Brain microvascular endothelial cell (primary cell): ENCODE results near the gene MTM1.

Experiments used
- DNase-seq: peaks from one replicate; pipeline ENCODE4 v3.0.0-alpha.2; 2020
- H3K27ac ChIP-seq: fragments of 250-450 bp; sonication (Bioruptor Pico); 2 replicates; pipeline ENCODE4 v1.5.1; 2020; ENCODE audit warnings: mild to moderate bottlenecking, moderate library complexity
- H3K27me3 ChIP-seq: fragments of 250-450 bp; sonication (Bioruptor Pico); replicated peaks from 2 replicates; pipeline ENCODE4 v1.5.1; 2020; ENCODE audit warnings: mild to moderate bottlenecking
- H3K36me3 ChIP-seq: fragments of 250-450 bp; sonication (Bioruptor Pico); replicated peaks from 2 replicates; pipeline ENCODE4 v1.5.1; 2020; ENCODE audit warnings: mild to moderate bottlenecking
- H3K4me3 ChIP-seq: 2 replicates; pipeline ENCODE4 v1.5.1; 2011; ENCODE audit warnings: low read depth, mild to moderate bottlenecking, control low read depth, low read length, moderate library complexity
- in situ Hi-C: cut with HindIII; loops from 2 replicates; pipeline ENCODE4 v1.10.0; 2017; ENCODE audit warnings: low sequenced_read_pairs, low pct_ligation_motif_present
- TF ChIP-seq, protein P1 (sequence below): IDR thresholded peaks from 2 replicates; pipeline ENCODE4 v1.5.1; 2011; ENCODE audit warnings: low read depth, mild to moderate bottlenecking, moderate library complexity, low read length, control low read depth, inconsistent platforms; ENCODE audit errors: missing control alignments

Gene MTM1

DNA sequence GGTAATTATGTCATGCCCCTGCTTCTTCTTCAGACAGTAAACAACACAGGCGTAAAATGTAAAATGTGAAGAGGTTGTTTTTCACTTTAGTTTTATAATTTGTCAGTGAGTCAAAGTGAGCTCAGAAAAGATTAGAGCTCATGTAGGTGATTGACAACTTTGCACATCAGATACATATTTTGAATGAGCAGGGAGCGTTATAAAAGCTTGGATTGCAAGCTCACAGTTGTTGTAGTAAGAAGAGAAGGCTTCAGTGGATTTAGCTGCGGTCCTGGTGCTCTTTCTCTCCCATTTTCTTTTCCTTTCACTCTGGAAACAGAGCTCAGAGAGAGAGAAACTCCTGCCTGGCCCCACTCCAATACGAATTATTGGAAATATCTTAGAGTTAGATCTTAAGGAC, 151.2 kb downstream of the MTM1 start:
- in situ Hi-C loops, result no loop called here
- no peak for DNase-seq
- no peak overlapping the region for H3K4me3 ChIP-seq
- no peak overlapping the region for H3K27ac ChIP-seq
- H3K27me3 ChIP-seq, result no peaks in the 10 kb centered on the region
- TF ChIP-seq, protein P1, sequence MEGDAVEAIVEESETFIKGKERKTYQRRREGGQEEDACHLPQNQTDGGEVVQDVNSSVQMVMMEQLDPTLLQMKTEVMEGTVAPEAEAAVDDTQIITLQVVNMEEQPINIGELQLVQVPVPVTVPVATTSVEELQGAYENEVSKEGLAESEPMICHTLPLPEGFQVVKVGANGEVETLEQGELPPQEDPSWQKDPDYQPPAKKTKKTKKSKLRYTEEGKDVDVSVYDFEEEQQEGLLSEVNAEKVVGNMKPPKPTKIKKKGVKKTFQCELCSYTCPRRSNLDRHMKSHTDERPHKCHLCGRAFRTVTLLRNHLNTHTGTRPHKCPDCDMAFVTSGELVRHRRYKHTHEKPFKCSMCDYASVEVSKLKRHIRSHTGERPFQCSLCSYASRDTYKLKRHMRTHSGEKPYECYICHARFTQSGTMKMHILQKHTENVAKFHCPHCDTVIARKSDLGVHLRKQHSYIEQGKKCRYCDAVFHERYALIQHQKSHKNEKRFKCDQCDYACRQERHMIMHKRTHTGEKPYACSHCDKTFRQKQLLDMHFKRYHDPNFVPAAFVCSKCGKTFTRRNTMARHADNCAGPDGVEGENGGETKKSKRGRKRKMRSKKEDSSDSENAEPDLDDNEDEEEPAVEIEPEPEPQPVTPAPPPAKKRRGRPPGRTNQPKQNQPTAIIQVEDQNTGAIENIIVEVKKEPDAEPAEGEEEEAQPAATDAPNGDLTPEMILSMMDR, result no peak
- H3K36me3 ChIP-seq, result no peaks in the 10 kb centered on the region
